GM12801 (cell line): ENCODE measurements around the gene C19orf12.

Experiments used
- TF ChIP-seq, protein P1 (sequence below): IDR thresholded peaks from one replicate; pipeline ENCODE4 v1.5.1; 2011; ENCODE audit warnings: control low read depth; ENCODE audit not compliant: insufficient read length; ENCODE audit errors: extremely low read depth

C19orf12 gene

DNA sequence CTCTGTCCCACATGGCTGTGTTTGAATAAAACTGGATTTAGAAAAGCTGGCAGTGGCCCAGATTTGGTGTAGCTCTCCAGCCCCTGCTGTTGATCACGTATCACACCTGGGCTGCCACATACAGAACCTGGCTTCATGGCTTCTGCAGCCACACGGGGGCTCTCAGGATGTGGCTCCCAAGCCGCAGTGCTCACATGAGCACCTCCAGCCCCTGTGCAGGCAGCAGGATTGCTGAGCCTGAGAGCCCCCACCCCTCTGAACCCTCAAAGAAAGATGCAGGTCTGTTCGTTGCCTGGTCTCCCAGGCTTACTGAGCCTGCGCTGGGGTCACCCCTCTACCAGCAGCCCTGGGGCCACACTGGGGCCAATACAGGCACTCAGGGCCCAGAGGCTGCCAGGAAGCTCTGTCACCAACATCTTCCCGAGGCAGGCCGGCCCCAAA lies 47.1 kb downstream of the C19orf12 start:
- TF ChIP-seq, protein P1, sequence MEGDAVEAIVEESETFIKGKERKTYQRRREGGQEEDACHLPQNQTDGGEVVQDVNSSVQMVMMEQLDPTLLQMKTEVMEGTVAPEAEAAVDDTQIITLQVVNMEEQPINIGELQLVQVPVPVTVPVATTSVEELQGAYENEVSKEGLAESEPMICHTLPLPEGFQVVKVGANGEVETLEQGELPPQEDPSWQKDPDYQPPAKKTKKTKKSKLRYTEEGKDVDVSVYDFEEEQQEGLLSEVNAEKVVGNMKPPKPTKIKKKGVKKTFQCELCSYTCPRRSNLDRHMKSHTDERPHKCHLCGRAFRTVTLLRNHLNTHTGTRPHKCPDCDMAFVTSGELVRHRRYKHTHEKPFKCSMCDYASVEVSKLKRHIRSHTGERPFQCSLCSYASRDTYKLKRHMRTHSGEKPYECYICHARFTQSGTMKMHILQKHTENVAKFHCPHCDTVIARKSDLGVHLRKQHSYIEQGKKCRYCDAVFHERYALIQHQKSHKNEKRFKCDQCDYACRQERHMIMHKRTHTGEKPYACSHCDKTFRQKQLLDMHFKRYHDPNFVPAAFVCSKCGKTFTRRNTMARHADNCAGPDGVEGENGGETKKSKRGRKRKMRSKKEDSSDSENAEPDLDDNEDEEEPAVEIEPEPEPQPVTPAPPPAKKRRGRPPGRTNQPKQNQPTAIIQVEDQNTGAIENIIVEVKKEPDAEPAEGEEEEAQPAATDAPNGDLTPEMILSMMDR: no peak

GRCh38 chr19:29667387-29667783 lies 47.7 kb downstream of the C19orf12 start:
- TF ChIP-seq, protein P1: no peak

DNA sequence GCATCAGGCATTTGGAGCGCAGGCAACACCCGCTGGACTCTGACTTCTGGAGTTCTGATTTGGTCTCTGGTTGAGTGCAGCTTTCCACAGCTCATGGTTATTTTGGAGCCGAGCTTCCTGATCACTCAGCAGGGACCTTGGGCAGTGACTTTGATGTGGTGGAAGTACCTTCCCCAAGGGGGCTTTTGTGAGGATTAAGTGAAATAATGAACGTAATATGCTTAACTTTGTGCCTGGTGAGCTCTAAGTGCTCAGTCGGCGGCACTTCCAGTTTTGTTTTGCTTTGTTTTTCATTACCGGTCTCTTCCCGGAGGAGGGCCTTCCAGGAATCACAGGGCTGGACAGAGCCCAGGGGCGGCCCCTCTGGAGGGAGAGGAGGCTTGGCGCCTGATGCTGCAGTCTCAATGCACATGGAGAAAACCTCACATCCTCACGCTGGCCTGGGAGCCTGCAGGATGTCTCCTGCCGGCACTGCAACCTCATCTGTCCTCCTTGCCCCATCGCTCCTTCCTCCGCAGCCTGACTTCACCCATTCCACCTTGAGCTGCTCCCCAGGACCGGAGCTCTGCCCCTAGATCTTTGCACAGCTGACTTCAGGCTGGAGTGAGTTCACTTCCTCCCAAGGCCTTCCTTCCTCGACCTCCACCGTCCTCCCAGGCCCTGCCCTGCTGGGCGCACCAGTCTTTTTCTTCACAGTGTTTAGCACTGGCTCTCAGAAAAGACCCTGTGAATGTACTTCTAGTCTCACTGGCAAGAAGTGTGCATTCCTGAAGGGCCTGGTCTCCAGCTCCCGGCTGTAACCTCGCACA lies 48.3 kb downstream of the C19orf12 start:
- TF ChIP-seq, protein P1: no peak

GRCh38 chr19:29665826-29666577 lies 49.1 kb downstream of the C19orf12 start:
- TF ChIP-seq, protein P1: no peak

- TF ChIP-seq, protein P1: no peak
Measured at GRCh38 chr19:29665215-29665825, 49.7 kb downstream of the C19orf12 start, which contains the start of gene PLEKHF1. Gene PLEKHF1 (plus strand): TSS chr19:29665461. CDS start chr19:29673840, 8,379 bp downstream.

DNA sequence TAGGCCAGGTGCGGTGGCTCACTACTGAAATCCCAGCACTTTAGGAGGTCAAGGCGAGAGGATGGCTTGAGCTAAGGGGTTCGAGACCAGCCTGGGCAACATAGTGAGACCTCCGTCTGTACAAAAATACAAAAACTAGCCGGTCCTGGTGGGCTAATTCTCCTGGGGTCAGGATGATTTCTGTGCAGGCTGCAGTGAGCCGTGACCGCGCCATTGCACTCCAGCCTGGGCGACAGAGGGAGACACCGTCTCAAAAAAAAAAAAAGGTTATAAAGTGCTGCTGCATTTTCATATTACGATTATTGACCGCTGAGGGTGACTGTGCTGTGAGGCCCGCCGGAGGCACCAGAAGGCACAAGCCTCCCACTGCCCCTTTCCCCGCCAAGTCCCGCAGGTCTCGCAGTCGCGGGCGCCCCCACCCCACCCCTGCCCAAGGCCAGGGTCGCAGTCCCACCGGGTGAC lies 50.3 kb downstream of the C19orf12 start:
- TF ChIP-seq, protein P1: no peak
